Medulla oblongata (tissue), 1 donor: ENCODE data around the gene NTM.
"Not testable (repeated sequence)": the region's sequence is repeated elsewhere in the genome, so short reads cannot be mapped to it uniquely, and the experiment has no call there.

Experiments
- DNase-seq: peaks from one replicate; pipeline ENCODE4 v3.0.0-alpha.2; 2015; ENCODE audit errors: extremely low spot score

Gene NTM

DNA sequence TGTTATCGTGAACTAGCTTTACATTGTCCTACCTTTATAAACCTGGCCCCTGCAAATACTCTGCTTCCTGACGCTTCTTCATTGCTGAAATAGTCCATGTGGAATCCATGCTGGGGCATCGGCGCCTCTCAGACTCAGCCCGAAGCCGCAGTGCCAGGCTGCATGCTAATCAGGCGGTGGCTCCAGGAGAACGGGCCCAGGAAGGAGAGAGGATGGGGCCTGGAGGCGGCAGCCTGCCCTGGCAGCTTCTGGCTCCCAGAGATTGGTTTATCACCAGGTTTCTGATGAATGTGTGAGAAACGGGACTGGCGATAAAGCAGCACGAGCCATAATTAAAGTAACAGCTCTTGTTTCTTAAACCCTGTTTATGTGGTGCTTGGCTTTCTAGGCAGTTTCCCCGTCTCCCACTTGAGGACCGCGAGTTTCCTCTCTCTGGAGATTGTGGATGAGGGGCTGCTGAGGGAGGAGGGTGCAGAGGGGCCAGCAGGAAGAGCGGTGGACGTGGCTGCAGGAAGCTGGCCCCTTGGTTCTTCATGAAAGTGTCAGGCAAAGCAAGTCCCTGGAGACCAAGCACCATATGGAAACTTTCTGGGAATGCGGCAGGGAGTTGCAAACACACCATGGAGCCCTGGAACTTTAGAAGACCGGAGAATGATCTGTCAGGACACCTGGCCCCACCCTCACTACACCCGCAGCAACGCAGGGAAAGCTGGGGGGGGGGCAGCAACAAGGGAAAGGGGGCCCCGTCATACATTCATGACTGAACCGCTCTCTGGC lies 93.4 kb downstream of the NTM start:
- peak; percentile 65 for DNase-seq

DNA sequence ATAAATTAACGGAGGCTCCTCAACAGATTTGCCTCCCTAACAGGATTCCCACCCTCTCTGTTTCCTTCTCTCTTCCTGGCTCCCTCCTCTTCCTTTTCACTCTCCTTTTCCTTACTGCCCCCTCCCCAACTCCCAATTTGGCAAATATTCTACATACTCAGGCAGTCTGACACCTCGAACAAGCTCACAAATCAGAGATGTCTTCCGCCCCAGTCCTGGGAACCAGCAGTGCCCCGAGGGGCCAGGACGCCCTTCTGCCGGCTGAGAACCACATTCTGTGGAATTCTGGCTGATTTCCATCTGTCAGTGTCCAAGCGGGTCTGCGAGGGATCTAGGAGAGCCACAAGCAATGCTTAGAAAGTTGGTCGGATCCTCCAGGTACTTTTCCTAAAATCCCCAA lies 94.0 kb downstream of the NTM start:
- DNase-seq = no peak

DNA sequence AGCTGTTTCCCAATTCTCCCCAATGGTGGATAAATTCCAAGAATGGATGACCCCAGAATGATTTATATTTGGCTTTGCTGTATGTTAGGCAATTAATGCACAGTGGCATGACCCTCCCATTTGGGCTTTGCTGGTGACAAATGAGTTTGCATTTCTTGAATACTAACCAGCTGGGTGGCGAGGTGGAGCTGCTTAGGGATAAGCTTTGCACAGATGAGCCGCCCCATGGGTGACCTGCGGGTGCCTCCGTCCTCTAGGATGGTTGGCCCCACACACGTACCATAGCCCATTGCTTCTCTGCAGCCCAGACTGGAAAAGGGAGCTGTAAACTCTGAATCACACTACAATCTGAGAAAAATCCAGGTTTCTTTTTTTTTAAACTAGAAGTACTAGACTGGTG lies 94.6 kb downstream of the NTM start:
- no peak for DNase-seq

- no peak for DNase-seq
Observed at GRCh38 chr11:131465746-131466145, 95.3 kb downstream of the NTM start.

DNA sequence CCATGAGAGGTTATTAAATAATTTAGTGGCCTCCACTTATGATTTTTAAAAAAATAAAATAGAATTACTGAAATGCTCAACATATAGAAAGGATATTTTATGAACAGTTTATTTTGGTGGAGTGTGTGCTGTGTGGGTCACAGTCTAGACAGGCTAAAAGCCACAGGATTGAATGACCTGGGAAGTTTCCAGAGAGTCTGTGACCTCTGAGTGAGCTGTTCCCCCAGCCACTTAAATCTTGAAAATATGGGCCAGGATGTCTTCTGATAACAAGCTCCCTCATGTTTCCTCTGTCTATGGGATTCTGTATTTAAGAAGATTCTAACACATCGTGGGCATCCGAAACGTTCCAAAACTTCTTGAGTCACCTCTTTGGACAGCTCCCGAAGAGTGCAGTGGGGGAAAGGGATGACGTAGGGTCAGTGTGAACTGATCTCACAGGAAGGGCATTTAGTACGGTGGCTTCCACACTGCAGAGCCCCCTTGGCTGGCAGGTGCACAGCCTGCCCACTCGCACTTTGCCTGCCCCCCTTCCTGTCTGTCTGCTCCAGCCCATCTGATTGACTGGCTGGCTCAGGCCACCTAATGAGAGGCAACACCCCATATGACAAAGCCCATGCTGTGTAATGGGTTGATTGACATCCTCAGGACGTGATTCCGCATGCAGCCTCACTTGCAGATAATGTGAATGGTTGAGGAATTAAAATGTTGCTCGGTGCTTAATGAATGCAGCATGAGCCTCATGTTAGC lies 97.4 kb downstream of the NTM start:
- DNase-seq = no peak

DNA sequence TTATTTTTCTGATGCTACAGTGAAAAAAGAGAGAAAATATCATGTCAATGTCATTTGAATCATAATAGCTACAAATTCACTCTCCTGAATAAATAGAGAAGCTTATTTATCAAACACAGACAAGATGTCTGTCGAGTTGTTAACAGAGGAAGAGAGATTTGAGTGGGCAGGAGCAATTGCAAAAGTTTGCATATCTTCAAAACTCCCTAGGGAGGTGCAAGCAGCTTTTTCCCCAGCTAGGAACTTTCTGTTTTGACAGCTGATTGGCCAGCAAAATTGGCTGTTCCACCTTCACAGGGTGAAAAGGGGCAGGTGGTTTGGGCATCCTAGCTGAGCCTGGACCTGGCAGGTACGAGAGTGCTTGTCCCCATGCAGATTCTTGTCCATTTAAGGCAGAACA lies 98.2 kb downstream of the NTM start:
- DNase-seq = no peak

GRCh38 chr11:131470216-131470925 lies 100.0 kb downstream of the NTM start:
- DNase-seq = peak; percentile 49

DNA sequence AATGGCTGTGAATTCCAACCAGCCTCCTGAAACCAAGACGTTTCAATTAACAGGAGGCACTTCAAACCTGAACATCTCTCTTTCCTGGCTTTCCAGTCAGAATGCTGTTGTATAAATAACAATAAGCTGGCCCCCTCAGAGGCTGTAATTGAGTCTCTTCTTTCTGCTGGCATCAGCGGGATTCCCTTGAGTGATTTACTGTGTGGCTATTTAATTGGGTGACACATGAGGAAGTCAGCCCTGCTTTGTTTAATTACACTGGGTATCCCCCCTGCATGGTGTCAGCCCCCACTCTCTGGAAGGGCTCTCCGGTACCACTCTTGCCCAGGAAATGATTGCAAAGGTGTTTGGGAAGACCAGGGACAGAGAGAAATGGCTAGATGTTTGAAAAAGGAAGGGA lies 101.6 kb downstream of the NTM start:
- no peak for DNase-seq

GRCh38 chr11:131474947-131475346 lies 104.5 kb downstream of the NTM start:
- no peak for DNase-seq

DNA sequence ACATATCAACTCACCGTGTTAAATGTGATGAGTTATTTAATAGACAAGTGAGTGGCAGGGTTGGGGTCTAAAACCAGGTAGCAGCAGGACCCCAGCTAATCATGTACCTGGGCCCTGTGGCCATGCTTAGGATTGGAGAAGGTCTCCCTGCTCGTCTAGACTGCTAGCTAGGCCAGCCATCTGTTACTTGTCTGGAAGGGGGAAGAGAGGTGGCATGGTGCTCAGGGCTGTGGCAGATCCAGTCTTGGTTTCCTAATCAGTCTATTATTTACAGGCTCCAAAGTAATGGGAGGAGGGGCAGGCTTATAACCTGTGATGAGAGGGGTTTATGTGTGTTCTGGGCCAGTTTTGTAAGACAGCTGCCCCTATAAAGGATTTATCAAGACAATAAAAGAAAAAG lies 105.9 kb downstream of the NTM start:
- no peak for DNase-seq

- no peak for DNase-seq
Observed at GRCh38 chr11:131478341-131478740, 107.9 kb downstream of the NTM start.

- DNase-seq = no peak
Observed at GRCh38 chr11:131481303-131481702, 110.9 kb downstream of the NTM start.

- no peak for DNase-seq
Observed at GRCh38 chr11:131481971-131482370, 111.6 kb downstream of the NTM start.

DNA sequence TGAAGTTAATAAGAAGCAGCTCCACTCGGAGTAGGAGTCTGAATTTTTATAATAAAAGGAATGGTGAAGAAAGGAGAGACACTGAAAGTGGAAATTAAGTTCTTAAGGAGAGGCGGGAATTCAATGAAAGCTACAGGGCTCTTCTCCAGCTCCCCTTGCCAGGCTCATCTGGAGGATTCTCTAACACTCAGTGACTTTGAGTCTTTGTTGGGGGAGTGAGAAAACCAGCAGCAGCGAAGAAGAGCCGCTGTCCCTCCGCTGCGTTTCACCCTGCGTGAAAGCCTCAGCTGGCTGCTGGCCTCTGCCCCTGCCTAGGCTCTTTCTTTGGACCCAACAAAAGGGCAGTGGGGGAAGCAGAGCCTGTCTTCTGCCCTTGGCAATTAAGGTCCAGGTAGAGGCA lies 113.0 kb downstream of the NTM start:
- peak; percentile 72 for DNase-seq

- DNase-seq = no peak
Observed at GRCh38 chr11:131483877-131484276, 113.5 kb downstream of the NTM start.

DNA sequence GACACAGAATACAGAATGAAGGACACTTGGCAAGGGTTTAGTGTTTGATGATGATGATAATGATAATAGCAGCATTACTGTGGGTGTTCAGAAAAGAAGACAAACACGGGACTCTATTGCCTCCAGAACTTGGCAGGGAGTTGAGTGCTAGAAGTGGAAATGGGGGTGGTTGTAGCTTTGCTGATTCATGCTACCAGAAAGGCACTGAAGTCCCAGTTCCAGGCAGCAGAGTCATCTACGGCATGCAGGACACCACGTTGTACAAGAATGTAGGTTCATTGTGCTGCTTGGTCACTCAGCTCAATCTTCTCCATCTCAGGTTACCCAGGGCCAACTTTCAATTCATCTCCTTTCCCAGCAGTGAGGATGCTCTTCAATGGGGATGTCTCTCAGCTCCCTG lies 115.7 kb downstream of the NTM start:
- DNase-seq = peak; percentile 68

DNA sequence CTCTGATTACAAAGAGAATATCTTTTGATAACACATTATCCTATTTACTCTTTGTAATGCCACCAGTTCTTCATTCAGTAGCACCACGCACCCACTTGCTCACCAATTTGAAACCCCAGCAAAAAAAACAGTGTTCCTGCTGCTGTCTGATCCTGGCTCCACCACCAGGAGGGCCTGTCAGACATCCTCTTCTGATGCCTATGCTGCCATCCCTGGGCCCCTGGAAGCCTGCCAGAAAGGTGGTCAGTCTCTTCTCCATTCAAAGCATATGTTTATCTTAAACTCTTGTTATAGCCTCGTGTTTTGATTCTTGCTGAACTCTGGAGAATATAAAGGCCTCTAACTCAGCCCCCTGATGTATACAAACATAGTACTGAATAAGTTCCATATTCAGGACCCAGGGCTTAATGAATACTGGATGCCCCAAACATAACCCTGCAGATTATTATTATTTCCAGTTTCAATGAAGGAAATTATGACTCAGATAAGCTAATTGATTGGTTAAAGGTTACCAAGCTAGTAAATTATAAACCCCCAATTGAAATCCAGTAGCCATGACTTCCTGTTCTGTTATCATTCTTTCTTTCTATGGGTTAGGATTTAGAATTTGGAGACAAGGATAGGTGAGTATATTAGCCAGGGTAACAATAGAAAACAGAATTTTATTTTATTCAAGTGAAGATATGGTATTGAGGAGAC lies 116.7 kb downstream of the NTM start:
- DNase-seq = no peak

DNA sequence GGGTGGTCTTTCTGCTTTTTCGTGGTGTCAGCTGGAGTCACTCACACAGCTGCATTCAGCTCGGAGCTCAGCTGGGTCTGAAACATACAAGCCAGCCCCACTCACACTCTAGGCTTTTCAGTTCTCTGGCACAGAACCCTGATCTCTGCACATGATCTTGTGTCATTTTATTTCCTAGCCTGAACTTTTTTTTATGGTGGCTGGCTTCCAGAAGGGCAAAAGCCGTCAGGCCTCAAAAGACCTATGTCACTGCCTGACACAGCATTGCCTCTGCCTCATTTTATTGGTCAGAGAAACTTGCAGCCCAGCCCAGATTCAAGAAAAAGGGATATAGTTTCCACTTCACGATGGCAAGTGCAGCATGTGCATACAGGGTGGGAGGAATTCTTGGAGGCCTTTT lies 117.8 kb downstream of the NTM start:
- peak; percentile 93 for DNase-seq

- no peak for DNase-seq
Observed at GRCh38 chr11:131491503-131491902, 121.1 kb downstream of the NTM start.

- peak; percentile 89 for DNase-seq
Observed at GRCh38 chr11:131495423-131495822, 125.0 kb downstream of the NTM start.

- not testable (repeated sequence) for DNase-seq
Observed at GRCh38 chr11:131497686-131498085, 127.3 kb downstream of the NTM start.

DNA sequence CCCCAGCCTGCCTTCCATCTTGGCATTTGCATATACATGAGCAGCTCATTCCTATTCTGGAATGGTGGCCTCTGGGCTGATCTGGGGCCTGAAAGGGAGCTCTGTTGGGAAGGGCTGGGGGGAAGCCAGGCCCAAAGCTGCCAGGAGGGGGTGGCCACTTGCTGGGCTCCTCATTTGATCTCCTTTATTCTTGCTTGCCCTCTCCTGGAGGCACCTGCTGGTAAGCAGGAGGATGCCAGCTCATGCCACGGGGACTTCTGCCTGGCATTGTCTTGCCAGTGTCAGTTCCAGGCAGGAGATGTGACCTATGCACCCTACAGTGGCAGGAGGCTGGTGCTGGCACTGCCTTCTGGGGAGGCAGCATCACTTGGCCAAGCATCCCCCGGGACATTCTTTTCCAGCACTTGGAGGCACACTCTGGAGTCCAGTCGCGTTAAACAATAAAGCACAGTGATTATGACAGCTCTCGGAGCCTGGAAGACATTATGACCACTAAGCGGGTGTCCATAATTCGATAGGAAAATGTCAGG lies 128.3 kb downstream of the NTM start:
- peak; percentile 80 for DNase-seq
